HG03280 (cell line): ENCODE data around the gene RAB38.
A peak's percentile ranks its signal among the peaks of the same experiment; 100 is the strongest.

ENCODE experiments used
- ATAC-seq: cut with Tn5 transposase; IDR thresholded peaks from one replicate; pipeline ENCODE4 v1.9.1; 2021; ENCODE audit warnings: mild to moderate bottlenecking, moderate library complexity; ENCODE audit not compliant: unreplicated experiment

RAB38 gene

DNA sequence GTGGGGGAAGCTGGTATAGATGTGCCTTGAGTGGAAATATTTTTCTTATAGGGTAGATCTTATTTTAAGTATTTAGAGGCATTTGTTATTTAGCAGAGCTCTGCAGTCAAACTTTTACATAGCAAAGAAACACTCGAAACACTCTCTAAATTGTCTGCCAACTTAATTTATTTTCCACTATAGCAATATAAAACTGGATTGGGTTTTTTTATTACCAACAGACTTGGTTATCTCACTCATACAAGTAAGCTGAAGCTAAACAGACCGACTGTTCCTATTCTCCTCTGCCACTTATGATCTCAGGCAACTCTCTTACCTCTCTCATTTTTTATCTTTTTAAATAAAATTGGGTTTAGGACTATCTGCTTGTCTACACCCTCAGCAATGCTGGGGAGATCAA, 4.6 kb downstream of the RAB38 start:
- no peak for ATAC-seq

DNA sequence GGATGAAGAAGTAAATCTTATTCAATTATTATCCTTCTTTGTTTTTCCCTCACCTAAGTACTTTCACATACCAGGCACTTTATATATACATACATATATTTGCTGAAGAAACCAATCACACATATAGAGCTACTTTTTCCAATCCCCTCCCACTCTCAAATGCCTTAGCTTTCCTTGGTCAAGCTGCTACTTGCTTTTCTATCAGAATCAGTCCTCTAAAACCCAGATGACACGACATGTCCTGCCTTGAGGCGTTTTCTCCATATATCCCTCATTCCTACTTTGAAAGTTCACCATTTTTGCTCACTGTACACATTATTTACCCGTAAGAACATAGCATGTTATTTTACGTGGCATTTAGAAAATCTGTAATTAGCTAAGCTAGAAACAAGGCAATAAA, 5.4 kb downstream of the RAB38 start:
- no peak for ATAC-seq

DNA sequence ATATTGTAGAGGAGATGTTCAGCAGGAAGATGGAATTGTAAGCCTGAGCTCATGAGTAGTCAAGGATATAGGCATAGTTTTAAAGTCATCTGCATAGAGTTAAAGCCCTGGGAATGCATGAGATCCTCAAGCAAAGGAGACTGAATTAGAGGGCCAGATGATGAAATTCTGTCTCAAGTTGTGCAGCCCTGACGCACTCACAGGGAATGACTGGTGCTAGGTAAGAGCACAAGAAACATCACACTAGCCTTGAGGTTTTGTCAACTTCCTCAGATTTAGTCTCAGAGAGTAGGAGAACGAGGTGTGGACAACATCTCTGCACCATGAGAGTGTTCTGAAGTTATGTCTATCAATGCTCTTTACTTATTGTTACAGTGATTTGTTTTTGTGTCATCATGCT, 5.8 kb downstream of the RAB38 start:
- ATAC-seq: no peak

DNA sequence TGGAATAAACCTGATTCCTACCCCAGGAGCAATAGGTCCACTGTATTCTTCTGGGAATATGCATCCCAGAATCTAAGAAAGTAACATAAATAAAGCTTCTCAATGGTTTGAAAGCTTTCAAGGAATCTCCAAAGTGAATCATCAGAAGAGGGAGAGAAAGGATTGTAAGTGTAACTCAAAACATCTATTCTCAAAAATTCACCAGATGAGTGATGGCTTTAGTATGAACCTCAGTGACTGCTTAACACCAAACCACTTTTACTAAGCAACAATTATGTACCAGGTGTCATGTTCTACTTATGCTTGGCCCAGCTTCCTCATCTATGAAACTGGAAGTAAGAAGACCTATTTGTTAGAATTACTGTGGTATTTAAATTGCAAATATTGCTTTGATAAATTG, 7.4 kb downstream of the RAB38 start:
- ATAC-seq: no peak

DNA sequence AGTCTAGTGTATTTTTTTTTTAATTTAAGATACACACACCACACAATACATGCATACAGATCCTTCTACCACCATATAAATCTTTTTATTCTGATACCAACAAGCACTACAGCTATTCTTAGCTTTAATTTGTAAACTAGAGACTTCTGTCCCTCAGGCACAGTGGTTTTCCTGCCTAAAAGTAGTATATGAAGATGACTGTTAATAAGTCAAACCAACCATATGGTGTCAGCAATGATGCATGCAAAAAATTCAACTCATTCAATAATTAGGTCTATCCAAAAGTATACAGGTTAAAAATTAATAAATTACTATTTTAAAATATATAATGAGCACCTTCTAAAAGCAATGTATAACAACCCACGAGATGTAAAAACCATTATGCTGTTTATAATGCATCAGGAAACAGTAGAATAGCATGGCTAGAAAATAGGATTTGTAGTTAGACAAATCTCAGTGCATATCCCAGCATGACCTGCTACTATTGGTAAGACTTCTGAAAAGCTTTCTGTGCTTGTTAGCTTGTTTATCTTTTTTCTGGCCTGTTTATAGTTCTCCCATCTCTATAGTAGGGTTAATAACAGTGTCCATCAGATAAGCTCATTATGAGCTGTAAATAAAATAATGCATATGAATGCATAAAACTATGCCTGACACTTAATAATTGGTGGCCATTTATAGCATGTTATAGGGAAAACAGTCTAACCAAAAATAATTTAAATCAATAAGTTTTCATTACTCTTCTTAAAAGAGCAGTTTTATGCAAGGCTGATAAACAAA, 10.2 kb downstream of the RAB38 start:
- no peak for ATAC-seq

DNA sequence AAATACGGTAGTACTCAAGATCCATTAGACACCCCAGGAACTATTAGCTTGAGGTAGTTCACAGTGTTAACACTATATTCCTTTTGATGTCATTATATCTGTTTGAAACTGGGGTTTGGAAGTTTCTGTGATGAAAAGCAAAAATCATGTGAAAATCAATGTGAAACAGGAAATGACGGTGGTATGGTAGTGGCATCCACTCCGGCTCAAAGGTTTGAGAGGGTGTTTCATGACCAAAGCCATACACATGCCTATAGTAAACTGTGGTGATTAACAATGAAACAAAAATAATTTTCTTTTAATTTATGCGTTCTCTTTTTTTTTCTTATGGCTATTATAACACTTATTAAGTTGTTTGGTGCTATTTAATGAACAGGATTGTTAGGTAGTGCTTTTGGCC, 10.9 kb downstream of the RAB38 start:
- no peak for ATAC-seq

DNA sequence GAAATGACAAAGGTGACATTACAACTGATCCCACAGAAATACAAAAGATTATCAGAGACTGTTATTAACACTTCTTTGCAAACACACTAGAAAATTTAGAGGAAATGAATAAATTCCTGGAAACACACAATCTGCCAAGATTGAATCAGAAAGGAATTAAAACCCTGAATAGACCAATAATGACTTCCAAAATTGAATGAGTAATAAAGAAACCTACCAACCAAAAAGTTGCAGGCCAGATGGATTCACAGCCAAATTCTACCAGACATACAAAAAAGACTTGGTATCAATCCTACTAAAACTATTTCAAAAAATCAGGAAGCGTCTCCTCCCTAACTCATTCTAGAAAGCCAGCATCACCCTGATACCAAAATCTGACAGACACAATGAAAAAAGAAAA, 17.2 kb downstream of the RAB38 start:
- ATAC-seq: no peak

DNA sequence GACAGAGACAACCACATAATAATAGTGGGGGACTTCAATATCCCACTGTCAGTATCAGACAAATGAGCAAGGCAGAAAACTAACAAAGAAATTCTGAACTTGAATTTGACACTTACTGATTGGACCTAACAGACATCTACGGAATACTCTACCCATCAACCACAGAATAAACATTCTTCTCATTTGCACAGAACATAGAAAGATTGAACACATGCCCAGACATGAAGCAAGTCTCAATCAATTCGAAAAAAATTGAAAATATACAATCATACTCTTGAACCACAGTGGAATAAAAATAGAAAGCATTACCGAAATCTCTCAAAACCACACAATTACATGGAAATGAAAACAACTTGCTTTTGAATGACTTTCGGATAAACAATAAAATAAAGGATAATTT, 17.9 kb downstream of the RAB38 start:
- no peak for ATAC-seq

DNA sequence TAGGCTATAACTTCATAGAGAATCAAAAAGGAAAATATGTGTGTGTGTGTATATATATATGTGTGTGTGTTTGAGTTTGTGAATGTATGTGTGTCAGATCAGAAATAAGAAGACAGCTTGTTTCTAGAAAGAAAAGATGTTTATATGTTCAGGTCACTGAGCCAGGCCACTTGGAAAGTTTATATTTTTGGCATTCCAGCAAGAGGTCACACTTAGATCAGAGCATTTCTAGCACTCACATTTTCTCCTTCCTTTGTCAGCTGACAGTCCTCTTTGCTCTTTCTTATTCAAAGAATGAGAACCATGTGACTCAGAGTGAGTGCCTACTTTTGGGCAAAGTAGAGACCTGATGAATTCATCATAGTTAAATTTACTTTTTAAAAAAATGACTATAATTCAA, 22.9 kb downstream of the RAB38 start:
- no peak for ATAC-seq

DNA sequence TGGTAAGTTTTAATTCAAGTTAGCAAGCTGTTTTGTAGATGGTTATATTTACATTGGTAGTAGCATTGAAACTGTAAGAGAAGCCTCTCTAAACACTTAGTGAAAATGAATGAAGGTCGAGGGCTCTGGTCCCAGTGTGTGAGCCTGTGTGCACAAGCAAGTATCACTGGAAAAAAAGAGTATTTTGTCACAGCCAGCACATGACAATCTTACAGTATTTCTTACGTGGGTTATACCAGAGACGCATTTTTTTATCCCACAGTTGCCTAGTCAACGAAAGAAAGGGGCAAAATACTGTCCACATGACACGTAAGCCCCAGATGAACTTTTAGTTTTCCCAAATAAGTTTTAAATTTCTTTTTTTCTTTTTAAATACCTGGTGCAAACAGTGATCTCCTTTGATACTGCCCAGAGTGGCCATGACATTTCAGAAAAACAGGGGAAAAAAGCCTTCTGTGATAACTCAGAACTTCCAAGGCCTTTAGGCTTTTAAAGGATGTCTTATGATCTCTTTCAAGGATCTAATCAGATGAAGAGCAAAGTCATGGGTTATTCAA, 23.5 kb downstream of the RAB38 start:
- ATAC-seq: no peak

DNA sequence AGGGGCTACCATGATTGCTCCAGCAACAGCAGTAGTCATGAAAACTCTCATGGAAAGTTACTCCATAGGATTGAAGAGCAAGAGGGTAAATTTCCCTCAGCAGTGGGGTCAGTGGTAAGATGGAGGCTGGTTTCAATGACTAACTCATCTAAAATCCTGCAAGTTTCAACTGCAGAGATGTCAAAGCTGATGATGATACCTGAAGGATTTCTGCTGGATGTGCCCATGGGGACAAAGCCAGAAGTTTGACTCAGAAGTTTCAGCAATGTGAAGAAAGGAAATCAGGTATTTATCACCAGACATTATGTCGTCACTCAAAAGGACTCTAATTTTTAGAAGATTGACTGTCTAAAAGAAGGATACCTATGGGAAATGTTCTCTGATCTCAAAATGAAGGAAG, 29.1 kb downstream of the RAB38 start:
- ATAC-seq: no peak

DNA sequence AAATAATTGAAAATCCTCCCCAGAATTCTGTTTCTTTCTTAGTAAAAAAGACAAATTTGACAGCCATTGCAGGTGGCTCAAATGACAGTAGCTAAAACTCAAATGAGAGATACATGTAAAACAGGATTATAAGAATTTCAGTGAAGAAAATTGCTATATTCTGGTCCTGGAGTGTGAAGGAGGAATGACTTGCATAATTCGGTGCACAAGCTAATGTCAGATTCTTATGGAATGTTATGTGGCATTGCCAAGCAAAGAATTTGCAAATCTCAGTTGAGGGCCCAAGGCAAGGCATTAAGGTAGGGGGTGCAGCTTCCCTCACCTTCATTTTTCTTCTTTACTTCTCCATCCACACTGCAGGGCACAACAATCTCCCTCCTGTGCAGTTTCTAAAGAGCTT, 35.4 kb downstream of the RAB38 start:
- no peak for ATAC-seq

DNA sequence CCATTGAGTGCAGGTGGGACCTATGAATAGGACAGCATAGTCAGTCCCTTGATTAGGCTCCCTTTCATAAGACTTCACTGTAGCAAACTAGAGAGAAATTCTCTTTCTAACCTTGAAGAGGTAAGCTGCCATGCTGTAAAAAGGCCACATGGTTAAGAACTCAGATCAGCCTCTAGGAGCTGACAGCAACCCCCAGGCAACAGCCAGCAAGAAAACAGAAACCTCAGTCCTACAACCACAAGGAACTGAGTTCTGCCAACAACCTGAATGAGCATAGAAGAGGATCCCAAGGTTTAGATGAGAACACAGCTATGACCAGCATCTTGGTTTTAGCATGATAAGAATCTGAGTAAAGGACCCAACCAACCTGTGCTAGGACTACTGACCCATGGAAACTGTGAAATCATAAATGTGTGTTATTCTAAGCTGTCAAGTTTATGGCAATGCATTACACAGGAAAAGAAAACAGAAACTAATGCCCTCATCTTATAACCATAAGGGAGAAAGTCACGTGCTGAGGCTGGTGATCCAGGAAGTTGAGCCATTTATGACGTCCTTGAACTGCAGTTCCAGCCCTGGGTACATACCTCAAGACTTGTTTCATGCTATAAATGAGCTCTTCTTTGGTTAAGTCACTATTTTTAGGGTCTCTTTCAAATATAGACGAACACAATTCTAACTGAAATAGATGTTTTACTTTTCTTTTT, 43.3 kb downstream of the RAB38 start:
- ATAC-seq: peak; percentile 57

DNA sequence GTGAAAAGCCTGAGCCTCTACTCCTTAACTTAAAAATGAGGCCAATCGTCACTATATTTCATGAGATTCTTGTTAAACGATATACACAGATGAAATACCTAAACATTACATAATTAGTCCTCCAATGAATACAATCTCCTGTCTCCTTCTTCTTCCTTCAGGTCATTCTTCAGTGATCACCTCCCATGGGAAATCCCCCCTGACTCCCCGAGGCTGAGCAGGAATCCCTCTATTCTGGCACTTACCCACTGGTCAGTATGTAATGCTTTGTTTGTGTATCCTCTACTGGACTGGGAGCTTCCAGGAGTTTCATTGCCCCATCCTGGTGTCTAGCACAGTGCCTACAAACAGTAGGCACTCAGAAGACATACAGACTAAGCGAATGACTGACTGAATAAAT, 52.3 kb downstream of the RAB38 start:
- ATAC-seq: no peak

DNA sequence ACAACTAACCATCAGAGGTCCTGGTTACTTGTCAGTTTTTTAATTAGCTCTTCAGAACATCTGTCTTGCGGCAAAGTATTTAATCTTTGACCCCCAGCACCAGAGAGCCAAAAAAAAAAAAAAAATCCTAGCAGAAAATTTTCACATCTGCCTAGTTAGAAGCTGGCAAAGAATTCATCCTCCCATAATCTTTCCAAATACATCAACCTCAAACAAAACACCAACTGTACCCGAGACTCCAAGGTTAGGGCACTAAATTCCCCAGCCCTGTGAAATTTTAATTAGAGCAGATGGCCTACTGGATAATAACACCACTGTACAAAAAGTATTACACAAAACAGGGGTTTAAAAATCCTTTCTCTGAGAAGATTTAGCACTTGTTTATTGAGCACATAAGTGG, 55.7 kb downstream of the RAB38 start:
- ATAC-seq: no peak

DNA sequence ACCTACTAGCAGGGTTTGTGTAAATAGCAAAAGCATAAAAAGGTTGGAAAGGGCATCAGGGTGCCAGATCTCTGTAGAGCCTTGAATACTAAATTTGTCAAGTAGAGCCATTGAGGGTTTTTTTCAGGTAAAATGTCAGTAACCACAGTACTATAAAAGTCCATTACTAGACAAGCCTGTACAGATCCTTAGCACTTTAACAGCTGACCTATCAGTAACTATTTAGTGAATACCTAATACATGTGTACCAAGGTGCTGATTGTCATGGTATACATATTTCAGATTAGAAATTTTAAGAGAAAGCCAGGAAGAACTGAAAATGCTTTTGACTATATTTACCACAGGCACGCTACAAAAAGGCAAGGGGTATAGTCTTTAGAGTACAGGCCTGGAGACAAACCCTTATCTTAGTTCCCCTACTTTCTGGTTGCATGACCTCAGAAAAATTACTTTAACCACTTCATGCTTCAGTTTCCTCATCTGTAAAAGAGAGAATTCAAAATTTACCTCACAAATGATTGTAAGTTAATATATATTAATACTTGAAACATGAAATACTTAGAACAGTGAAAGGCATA, 57.9 kb downstream of the RAB38 start:
- no peak for ATAC-seq

DNA sequence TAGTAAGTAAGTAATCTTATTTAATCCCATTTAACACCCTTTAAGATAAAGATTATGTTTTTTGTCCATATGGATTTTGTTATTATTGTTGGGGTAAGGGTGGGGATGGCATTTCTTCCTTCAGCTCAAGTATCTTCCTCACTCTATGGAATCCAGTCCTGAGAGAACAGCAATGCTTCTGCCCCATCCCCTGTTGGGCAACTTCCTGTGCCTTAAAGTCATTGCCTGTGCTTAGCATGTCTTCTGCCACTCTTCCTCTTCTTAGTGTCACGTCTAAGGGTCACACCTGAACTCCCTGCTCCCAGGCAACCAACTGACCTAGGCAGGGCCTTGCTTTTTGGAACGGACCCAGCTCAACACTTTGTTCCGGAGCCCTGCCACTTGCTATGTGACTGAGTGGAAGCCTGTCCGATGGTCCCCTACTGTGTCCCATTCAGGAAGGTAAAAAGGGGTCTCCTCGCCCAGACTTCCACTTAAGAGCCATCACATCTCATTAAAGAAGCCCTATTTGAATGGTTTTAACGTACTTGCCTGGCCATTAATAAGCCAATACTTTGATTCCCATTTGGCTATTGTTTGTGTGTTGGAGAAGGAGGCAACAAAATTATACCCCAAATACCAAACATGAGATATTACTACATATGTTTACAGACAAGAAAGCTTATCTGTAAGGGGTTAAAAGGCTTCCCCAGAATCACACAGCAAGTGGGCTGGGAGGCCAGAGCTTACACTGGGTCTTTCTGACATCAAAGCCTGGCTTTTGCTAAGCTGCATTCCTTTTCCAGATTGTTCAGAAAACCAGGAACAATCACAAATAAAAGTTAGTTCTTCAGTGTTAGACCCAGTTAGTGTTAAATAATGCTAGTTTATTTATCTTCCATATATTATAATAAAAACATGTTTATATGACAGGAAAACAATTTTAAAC, 59.2 kb downstream of the RAB38 start:
- no peak for ATAC-seq

DNA sequence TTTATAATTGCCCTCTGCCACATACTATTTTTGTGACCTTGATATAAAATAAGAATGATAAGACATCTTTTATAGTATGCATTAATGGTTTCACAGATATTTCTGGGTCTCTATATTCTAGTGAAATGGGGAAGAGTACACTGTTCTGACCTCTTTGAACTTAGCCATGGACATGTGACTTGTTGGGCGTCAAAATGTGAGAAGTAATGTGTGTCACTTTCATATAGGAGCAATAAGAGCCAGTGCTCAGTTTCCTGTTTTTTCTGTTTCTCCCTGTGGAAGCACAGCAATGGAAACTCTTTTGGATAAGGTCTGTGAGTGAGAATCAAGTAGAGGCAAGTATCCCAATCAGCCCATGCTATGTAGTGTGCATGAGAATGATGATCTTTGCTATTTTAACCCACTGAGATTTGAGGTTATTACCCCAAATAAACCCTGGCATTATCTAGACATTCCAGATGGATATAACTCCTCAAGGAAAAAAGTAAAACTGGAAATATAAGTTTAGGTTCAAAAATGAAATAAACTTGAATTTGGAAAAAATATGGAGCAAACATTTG, 60.7 kb downstream of the RAB38 start:
- no peak for ATAC-seq

DNA sequence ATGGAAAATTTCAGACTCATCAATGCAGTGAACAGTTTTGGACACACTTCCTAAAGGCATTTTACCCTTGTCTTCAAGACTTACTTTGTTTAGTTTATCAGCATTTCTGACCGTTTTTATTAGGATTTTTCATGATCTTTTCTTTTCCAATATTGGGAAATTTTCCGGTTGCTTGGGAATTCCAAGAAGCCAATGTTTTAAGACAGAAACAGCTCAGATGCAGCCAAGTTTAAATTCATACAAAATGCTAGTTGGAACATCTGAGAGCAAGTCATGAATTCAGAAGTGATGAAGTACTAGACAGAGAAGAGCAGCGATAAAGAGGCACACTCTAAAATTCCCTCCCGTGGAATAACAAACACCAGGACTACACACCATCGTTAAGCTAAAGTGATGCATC, 68.6 kb downstream of the RAB38 start:
- ATAC-seq: no peak

DNA sequence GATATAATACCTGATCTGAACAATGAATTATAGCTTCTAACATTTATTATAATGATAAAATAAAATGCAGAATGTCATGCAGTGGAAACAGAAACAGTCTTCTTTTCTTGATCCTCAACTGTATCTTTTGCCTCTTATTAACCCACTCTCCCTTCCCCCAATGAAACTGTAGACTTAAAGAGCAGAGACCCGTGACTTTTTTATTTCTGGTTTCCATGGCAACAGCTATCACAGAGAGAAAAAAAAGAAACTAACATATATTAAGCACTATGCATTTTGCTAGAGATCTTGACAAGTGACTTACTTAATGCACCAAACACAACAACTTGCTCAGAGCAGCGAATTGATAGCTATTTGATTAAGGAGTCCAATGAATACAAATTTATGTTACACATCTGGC, 69.3 kb downstream of the RAB38 start:
- ATAC-seq: no peak

DNA sequence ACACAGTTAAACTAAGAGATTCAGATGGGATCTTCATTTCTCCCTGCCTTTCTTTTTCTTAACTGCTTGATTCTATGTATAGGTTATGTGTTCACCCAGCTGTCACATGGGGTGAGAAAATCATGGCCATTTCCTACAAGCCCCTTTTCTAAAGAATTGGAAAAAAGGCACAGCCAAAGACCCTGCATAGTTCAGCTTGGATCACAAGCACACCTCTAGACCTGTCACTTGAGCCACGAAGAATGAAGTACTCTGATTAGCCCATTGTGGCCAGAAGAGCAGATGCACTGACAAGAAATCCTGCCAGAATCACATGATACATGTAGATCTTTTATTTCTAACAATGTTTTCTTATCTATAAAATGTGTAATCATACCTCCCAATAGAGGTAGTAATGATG, 69.7 kb downstream of the RAB38 start:
- no peak for ATAC-seq
